IMR-90 (cell line): ENCODE data around the gene PRLR. TPM values are rescaled to one million over a fixed set of nuclear protein-coding genes. Genes with fewer than 3 reads are reported as not detected.
A peak's percentile ranks its signal among the peaks of the same experiment; 100 is the strongest.

Experiments
- ATAC-seq: fragments of 200-7000 bp; cut with Tn5 transposase; 2 replicates; pipeline ENCODE4 v1.9.1; 2020; ENCODE audit warnings: low read depth, mild to moderate bottlenecking, moderate library complexity
- Bru-seq: library from RNA; stranded (reverse); fragments of 400-500 nt; gene quantifications from one replicate; lab custom pipeline; 2021; lab: Mats Ljungman, UMichigan
- BruChase-seq, 2 experiments: library from RNA; stranded (reverse); fragments of 400-500 nt; gene quantifications; one replicate each; lab custom pipeline; 2021; lab: Mats Ljungman, UMichigan
- BruUV-seq: library from RNA; stranded (reverse); fragments of 400-500 nt; replicated peaks from 2 replicates; lab custom pipeline; 2021; lab: Mats Ljungman, UMichigan
- CTCF ChIA-PET: fragments of 300-600 bp; formaldehyde crosslinking; extraction: SDS; loops from one replicate; lab custom pipeline; 2021; ENCODE audit warnings: antibody characterized with exemption; lab: Yijun Ruan, JAX
- POLR2A ChIA-PET: fragments of 300-600 bp; sonication (Branson Sonifier 250); formaldehyde crosslinking; loops from one replicate; lab custom pipeline; 2022; ENCODE audit warnings: antibody characterized with exemption; ENCODE audit not compliant: unreplicated experiment; lab: Charles Lee
- DNase-seq: peaks from one replicate; pipeline ENCODE4 v3.0.0; 2013
- H2AFZ ChIP-seq: replicated peaks from 2 replicates; pipeline ENCODE3; 2013; ENCODE audit warnings: low read length, mild to moderate bottlenecking; ENCODE audit not compliant: poor library complexity
- H2AK5ac ChIP-seq: 2 replicates; pipeline ENCODE4 v1.6.1; 2013; ENCODE audit warnings: low read depth, low read length, inconsistent platforms
- H2AK9ac ChIP-seq: replicated peaks from 2 replicates; pipeline ENCODE3; 2013; ENCODE audit warnings: mild to moderate bottlenecking, low read depth, low read length, moderate library complexity; ENCODE audit not compliant: poor library complexity
- H2BK120ac ChIP-seq: 2 replicates; pipeline ENCODE4 v1.6.1; 2013; ENCODE audit warnings: low read depth, low read length, inconsistent platforms
- H2BK15ac ChIP-seq: 3 replicates; pipeline ENCODE4 v1.6.1; 2013; ENCODE audit warnings: low read depth, low read length, inconsistent platforms
- H2BK20ac ChIP-seq: 2 replicates; pipeline ENCODE4 v1.6.1; 2013; ENCODE audit warnings: low read depth, mild to moderate bottlenecking, inconsistent platforms, low read length, moderate library complexity
- H2BK5ac ChIP-seq: 2 replicates; pipeline ENCODE4 v1.6.1; 2013; ENCODE audit warnings: mild to moderate bottlenecking, low read depth, low read length, inconsistent platforms; ENCODE audit not compliant: poor library complexity, severe bottlenecking
- H3K14ac ChIP-seq: replicated peaks from 2 replicates; pipeline ENCODE4 v1.6.1; 2013; ENCODE audit warnings: low read depth, low read length, inconsistent platforms
- H3K18ac ChIP-seq: 2 replicates; pipeline ENCODE4 v1.6.1; 2013; ENCODE audit warnings: low read depth, low read length, control low read depth
- H3K23ac ChIP-seq: 2 replicates; pipeline ENCODE4 v1.6.1; 2013; ENCODE audit warnings: low read depth, low read length, inconsistent platforms
- H3K27ac ChIP-seq: 2 replicates; pipeline ENCODE4 v1.5.1; 2013; ENCODE audit warnings: mild to moderate bottlenecking, control low read depth, low read length; ENCODE audit not compliant: insufficient read depth
- H3K27me3 ChIP-seq: 2 replicates; pipeline ENCODE4 v1.6.1; 2013; ENCODE audit warnings: low read length; ENCODE audit not compliant: control insufficient read depth, insufficient read depth
- H3K36me3 ChIP-seq: 2 replicates; pipeline ENCODE4 v1.6.1; 2013; ENCODE audit warnings: low read length, mixed read lengths; ENCODE audit not compliant: control insufficient read depth, insufficient read depth
- H3K4ac ChIP-seq: 2 replicates; pipeline ENCODE4 v1.6.1; 2013; ENCODE audit warnings: low read depth, low read length, inconsistent platforms
- H3K4me1 ChIP-seq: 2 replicates; pipeline ENCODE4 v1.6.1; 2013; ENCODE audit warnings: low read length, mixed read lengths; ENCODE audit not compliant: control insufficient read depth, insufficient read depth
- H3K4me2 ChIP-seq: 2 replicates; pipeline ENCODE4 v1.6.1; 2013; ENCODE audit warnings: low read depth, mild to moderate bottlenecking, control low read depth, low read length, moderate library complexity
- H3K4me3 ChIP-seq: 2 replicates; pipeline ENCODE4 v1.5.1; 2013; ENCODE audit warnings: low read depth, mild to moderate bottlenecking, control low read depth, low read length, moderate library complexity; ENCODE audit not compliant: insufficient read depth
- H3K56ac ChIP-seq: 2 replicates; pipeline ENCODE4 v1.6.1; 2013; ENCODE audit warnings: low read length, inconsistent platforms; ENCODE audit not compliant: insufficient read depth; ENCODE audit errors: extremely low read depth
- H3K79me1 ChIP-seq, 2 experiments: 2 replicates each; pipeline ENCODE4 v1.6.1; 2013; ENCODE audit warnings: low read length in 2 of 2, inconsistent platforms in 1 of 2, low read depth in 1 of 2
- H3K9ac ChIP-seq: 2 replicates; pipeline ENCODE4 v1.6.1; 2013; ENCODE audit warnings: low read depth, low read length, control low read depth
- H3K9me1 ChIP-seq: 2 replicates; pipeline ENCODE4 v1.6.1; 2013; ENCODE audit warnings: low read length, inconsistent platforms; ENCODE audit not compliant: insufficient read depth
- H3K9me3 ChIP-seq: 2 replicates; pipeline ENCODE4 v1.6.1; 2013; ENCODE audit warnings: low read length; ENCODE audit not compliant: control insufficient read depth, insufficient read depth
- H4K20me1 ChIP-seq: 2 replicates; pipeline ENCODE4 v1.6.1; 2013; ENCODE audit warnings: low read length, inconsistent platforms; ENCODE audit not compliant: insufficient read depth
- H4K5ac ChIP-seq: 2 replicates; pipeline ENCODE4 v1.6.1; 2013; ENCODE audit warnings: mild to moderate bottlenecking, low read depth, low read length, control low read depth
- H4K8ac ChIP-seq, 2 experiments: 2 replicates each; pipeline ENCODE4 v1.6.1; 2013; ENCODE audit warnings: low read depth in 2 of 2, low read length in 2 of 2, control low read depth in 1 of 2, inconsistent platforms in 1 of 2
- H4K91ac ChIP-seq: 2 replicates; pipeline ENCODE4 v1.6.1; 2013; ENCODE audit warnings: low read depth, low read length, inconsistent platforms; ENCODE audit not compliant: insufficient read depth
- CEBPB ChIP-seq: IDR thresholded peaks from 2 replicates; pipeline ENCODE4 v1.6.1; 2012; ENCODE audit warnings: low read depth, low read length, improper control_type of control experiment
- CTCF ChIP-seq: conservative IDR thresholded peaks from 2 replicates; pipeline ENCODE4 v1.5.1; 2012; ENCODE audit warnings: mild to moderate bottlenecking, low read depth, low read length, improper control_type of control experiment
- USF2 ChIP-seq: fragments of 150-350 bp; IDR thresholded peaks from 2 replicates; pipeline ENCODE4 v1.6.1; 2017; ENCODE audit warnings: mild to moderate bottlenecking, antibody characterized with exemption, low read length, low read depth
- WGBS, 2 experiments: methylation state at CpG; one replicate each; pipeline versions ENCODE4 v1.1.5 to v1.1.7; 2013; ENCODE audit warnings: missing lambda C conversion rate in 2 of 2; ENCODE audit not compliant: insufficient read length in 1 of 2; ENCODE audit errors: extremely low coverage in 2 of 2; 5-methylcytosine and 5-hydroxymethylcytosine counted together
- dilution Hi-C: fragments of 300-500 bp; cut with HindIII; formaldehyde crosslinking; loops from one replicate; pipeline ENCODE4 v1.14.3; 2018; ENCODE audit warnings: low sequenced_read_pairs; ENCODE audit not compliant: unreplicated experiment
- in situ Hi-C: fragments of 300-500 bp; cut with MboI; formaldehyde crosslinking; loops from 3 replicates; pipeline ENCODE4 v1.14.3; 2019; ENCODE audit warnings: low sequenced_read_pairs, inconsistent platforms, mixed read lengths
- intact Hi-C: fragments of 100-400 bp; cut with micrococcal nuclease; formaldehyde crosslinking; loops from 2 replicates; pipeline ENCODE4 v1.10.0; 2022
- long read RNA-seq: library from polyadenylated mRNA; unstranded; transcript quantifications from one replicate; pipeline ENCODE4 v2.0.0, GENCODE V29; 2021; ENCODE audit not compliant: unreplicated experiment
- polyA plus RNA-seq, 3 experiments: library from polyadenylated mRNA; depleted of rRNA; stranded (reverse); fragments of >200 nt; gene quantifications; 2 replicates each; pipeline ENCODE4 v1.2.3, GENCODE V29; 2012; ENCODE audit warnings: low replicate concordance in 1 of 3
- total RNA-seq: library from RNA; depleted of rRNA; stranded (reverse); fragments of >200 nt; gene quantifications from 2 replicates; pipeline ENCODE4 v1.2.3, GENCODE V29; 2012; rRNA removed

PRLR gene
- 0.54 and 0.56 TPM in 2 replicates for total RNA-seq
- 0.16 and 0.24 TPM in 2 replicates for polyA plus RNA-seq (2012; rRNA removed)
- polyA plus RNA-seq (2012; cell fraction: cytosol; rRNA removed), result 0.04 and 0.13 TPM in 2 replicates
- 0.12 and 0.25 TPM in 2 replicates for polyA plus RNA-seq (2012; cell fraction: nucleus; rRNA removed; ENCODE audit: low replicate concordance)
- percentile 20 among the genes with signal in this experiment for Bru-seq, nascent RNA
- BruChase-seq, experiment 1, labeled RNA remaining after a 6-hour chase, result percentile 22 among the genes with signal in this experiment
- percentile 19 among the genes with signal in this experiment for BruChase-seq, experiment 2, labeled RNA remaining after a 2-hour chase
- long read RNA-seq, result 0 reads

- Histone ChIP-seq H3K18ac (no peak within 1 kb of the TSS), H3K4me3 (no peak within 1 kb of the TSS), H3K9me1 (no peaks in the 10 kb centered on the region), H3K9ac (no peak within 1 kb of the TSS), H3K27me3 (peaks cover 50% of the 10 kb centered on the region), H3K4ac (no peak within 1 kb of the TSS), H3K36me3 (no peaks in the 10 kb centered on the region), H3K27ac (no peak within 1 kb of the TSS), H3K9me3 (no peaks in the 10 kb centered on the region), H2BK5ac (no peak within 1 kb of the TSS), H2BK15ac (no peak within 1 kb of the TSS), H4K20me1 (no peaks in the 10 kb centered on the region), H3K56ac (no peak within 1 kb of the TSS), H3K23ac (no peak within 1 kb of the TSS), H2BK20ac (no peak within 1 kb of the TSS), H3K79me1 (no peaks in the 10 kb centered on the region), H2AK9ac (peak within 1 kb of the TSS; percentile 11), H4K91ac (no peak within 1 kb of the TSS), H2AFZ (peak within 1 kb of the TSS; percentile 79), H3K14ac (no peak within 1 kb of the TSS), H3K4me2 (peak within 1 kb of the TSS; percentile 71), H2BK120ac (no peak within 1 kb of the TSS), H4K8ac (no peak within 1 kb of the TSS), H3K4me1 (no peaks in the 10 kb centered on the region; the same call in 1 of the 2 replicates), H2AK5ac (no peak within 1 kb of the TSS), H4K5ac (no peak within 1 kb of the TSS)
- TF ChIP-seq CEBPB (peak; percentile 53; the same call in 1 of the 2 replicates), CTCF (no peak), USF2 (no peak)
- 5% methylated on average over 12 of the region's 42 CpGs; no CpG with 5 or more reads in 1 of the 2 experiments for WGBS, 2 experiments
- BruUV-seq, result no TSS peak
- intact Hi-C loops, result no loop called here
- in situ Hi-C loops, result no loop called here
- ChIA-PET POLR2A (interaction anchor here (0.6 kb wide), 1 partner anchor 111 kb away, joined by 4 read pairs; no protein-coding TSS in a partner anchor), CTCF (no interaction called here)
- DNase-seq (peak; percentile 8), ATAC-seq (peak; percentile 54)
- dilution Hi-C loops, result no loop called here
Measured at GRCh38 chr5:35230038-35230611, at the start of gene PRLR. TSS of gene PRLR (minus strand) at chr5:35230487. CDS start at chr5:35089620, 140,867 bp downstream.
